Lower leg skin (tissue), 3 donors: ENCODE measurements around the gene UBL7.

Source experiments
- CTCF ChIP-seq, 3 donors: fragments of 450-650 bp; IDR thresholded peaks; one replicate each; pipeline ENCODE4 v1.5.1; 2016; ENCODE audit warnings: antibody characterized with exemption in 3 of 3, mild to moderate bottlenecking in 3 of 3, moderate library complexity in 2 of 3
- POLR2A ChIP-seq, 2 donors: fragments of 450-650 bp; IDR thresholded peaks; one replicate each; pipeline ENCODE4 v1.6.1; 2016 to 2017; ENCODE audit warnings: antibody characterized with exemption in 2 of 2, mild to moderate bottlenecking in 1 of 2, moderate library complexity in 1 of 2

- TF ChIP-seq CTCF (IDR thresholded peaks at IDR 0.05): no peak
- TF ChIP-seq POLR2A (IDR thresholded peaks at IDR 0.05): no peak
Observed at GRCh38 chr15:74502301-74502700, 41.3 kb upstream of the UBL7 start.
